A549 (cell line): ENCODE measurements around the gene CFAP97D2.

Source experiments
- EP300 ChIP-seq, 2 experiments: fragments of >200 bp; sonication (Bioruptor Twin); formaldehyde crosslinking; IDR thresholded peaks; 2 replicates in 1 of 2; 3 replicates in 1 of 2; pipeline ENCODE4 v1.6.1; 2016 to 2017
- FOSL2 ChIP-seq, 2 experiments: fragments of 450-650 bp in 1 of 2; fragments of >200 bp in 1 of 2; sonication (Bioruptor Twin) in 1 of 2; formaldehyde crosslinking; IDR thresholded peaks; 2 replicates each; pipeline versions ENCODE4 v1.5.0 to v1.6.1; 2016 to 2020; ENCODE audit warnings: mild to moderate bottlenecking in 1 of 2, moderate library complexity in 1 of 2
- HDAC2 ChIP-seq: fragments of 200-600 bp; sonication (generic); IDR thresholded peaks from 2 replicates; pipeline ENCODE4 v1.6.1; 2016
- HOXA7 ChIP-seq: fragments of 250-450 bp; sonication (Bioruptor Pico); IDR thresholded peaks from 2 replicates; pipeline ENCODE4 v1.5.0; 2020; ENCODE audit warnings: mild to moderate bottlenecking, moderate library complexity
- MYC ChIP-seq: IDR thresholded peaks from 2 replicates; pipeline ENCODE4 v1.6.1; 2012; ENCODE audit warnings: mild to moderate bottlenecking, inconsistent platforms, low read length, improper control_type of control experiment, borderline replicate concordance
- POLR2A ChIP-seq: IDR thresholded peaks from 2 replicates; pipeline ENCODE4 v1.6.1; 2012; ENCODE audit warnings: mild to moderate bottlenecking, low read length
- RFX5 ChIP-seq: fragments of 450-650 bp; IDR thresholded peaks from 2 replicates; pipeline ENCODE4 v1.7.1; 2014; ENCODE audit warnings: antibody characterized with exemption, mild to moderate bottlenecking, moderate library complexity
- ZSCAN20 ChIP-seq: fragments of 250-450 bp; sonication (Bioruptor Pico); IDR thresholded peaks from 2 replicates; pipeline ENCODE4 v1.8.0; 2022; ENCODE audit warnings: mild to moderate bottlenecking, moderate library complexity

DNA sequence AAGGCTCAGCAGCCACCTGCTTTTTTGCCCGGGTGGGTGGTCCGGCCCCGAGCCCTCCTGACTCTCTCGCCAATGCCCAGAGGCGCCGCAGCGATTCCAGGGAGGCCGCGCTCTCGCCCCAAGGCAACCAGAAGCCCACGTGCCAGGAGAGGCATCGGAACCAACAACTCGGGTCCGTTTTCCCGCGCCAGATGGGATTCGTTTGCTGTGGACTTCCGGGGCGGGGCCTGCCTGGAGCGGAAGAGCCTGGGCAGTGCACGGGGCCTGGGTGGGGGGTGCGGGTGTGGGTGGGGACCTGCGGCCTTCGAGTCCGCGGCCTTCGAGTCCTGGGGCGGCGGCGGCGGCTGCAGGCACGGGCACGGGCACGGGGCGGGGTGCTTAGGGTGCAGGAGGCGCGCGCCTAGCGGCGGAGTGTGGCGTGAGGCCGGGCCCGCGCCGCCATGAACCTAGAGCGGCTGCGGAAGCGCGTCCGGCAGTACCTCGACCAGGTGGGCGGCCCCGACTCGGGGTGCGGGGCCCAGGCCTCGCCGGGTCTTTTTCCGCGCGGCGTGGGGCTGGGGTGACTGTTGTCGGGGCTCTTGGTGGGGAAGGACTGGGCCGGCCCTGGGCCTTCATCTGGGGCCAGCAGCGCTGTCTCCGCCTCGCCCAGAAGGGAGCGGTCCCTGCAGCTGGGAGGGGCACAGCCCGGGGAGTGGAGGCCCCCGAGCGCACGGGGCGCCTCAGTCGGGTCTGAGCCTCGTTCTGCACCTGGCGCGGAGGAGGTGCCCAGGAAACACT lies 55.8 kb downstream of the CFAP97D2 start, which contains the start of gene CDC16:
- peak; percentile 45 for TF ChIP-seq POLR2A
- TF ChIP-seq HOXA7, result no peak
- no peak for TF ChIP-seq ZSCAN20 (CRISPR knock-in tag)
- no peak for TF ChIP-seq RFX5
- TF ChIP-seq FOSL2 (IDR thresholded peaks at IDR 0.05), result no peak
- no peak for TF ChIP-seq FOSL2 (CRISPR knock-in tag; IDR thresholded peaks at IDR 0.05)
- no peak for TF ChIP-seq HDAC2
- no peak for TF ChIP-seq EP300 (IDR thresholded peaks at IDR 0.05)
- TF ChIP-seq MYC, result peak; percentile 55; the same call in 1 of the 2 replicates
